ENCODE data around the gene AJUBA. TPM values are rescaled to one million over a fixed set of nuclear protein-coding genes. Genes with fewer than 3 reads are reported as not detected.

Gene AJUBA
- total and polyA plus RNA-seq, 2 donors (not counting 1 experiment from before 2014, with no cell fraction given) = 1.6 TPM; not detected in 1

- ATAC-seq (ENCODE audit: low read depth) (no peak), DNase-seq (no peak)
- H3K27ac Mint-ChIP-seq = no peak overlapping the region
- H3K9ac ChIP-seq (ENCODE audit: low read length) = no peak overlapping the region
- no peaks in the 10 kb centered on the region for H3K27me3 Mint-ChIP-seq
- no peak overlapping the region for H3K4me3 Mint-ChIP-seq
- H3K9me3 Mint-ChIP-seq (ENCODE audit: insufficient read depth) = no peaks in the 10 kb centered on the region
- no peak overlapping the region for H3K27ac ChIP-seq (ENCODE audit: low read length in 2 of 2)
- TF ChIP-seq EZH2 (IDR thresholded peaks at IDR 0.05; ENCODE audit: borderline replicate concordance, insufficient read depth, low read depth, low read length, poor library complexity, severe bottlenecking) = no peak
- no peak for TF ChIP-seq CTCF (IDR thresholded peaks at IDR 0.05)
- H3K4me1 Mint-ChIP-seq = no peaks in the 10 kb centered on the region
- H3K36me3 ChIP-seq (replicated peaks in 1 of 2; ENCODE audit: control extremely low read depth in 1 of 2, control insufficient read depth in 1 of 2, extremely low read depth in 1 of 2, insufficient read depth in 2 of 2, low read length in 1 of 2) = peaks cover 0 to 16% of the 10 kb centered on the region in 2 experiments
- H4K20me1 ChIP-seq (ENCODE audit: control insufficient read depth, insufficient read depth, low read length, poor library complexity, severe bottlenecking) = no peaks in the 10 kb centered on the region
- ChIA-PET CTCF (interaction anchor here (0.9 to 36.3 kb wide), 27 partner anchors 8 to 668 kb away, joined by 3 to 1134 read pairs (median 10); partner anchors contain the start of genes C14orf93, CDH24, HAUS4 and PRMT5), POLR2A (interaction anchor here (1.3 kb wide), 1 partner anchor 69 kb away, joined by 11 read pairs; no protein-coding TSS in a partner anchor)
- no peak overlapping the region for H2AFZ ChIP-seq (ENCODE audit: insufficient read depth, low read depth, low read length, poor library complexity, severe bottlenecking)
- H3K9me3 ChIP-seq (ENCODE audit: control extremely low read depth in 1 of 3, control insufficient read depth in 2 of 3, insufficient read depth in 1 of 3, low read length in 2 of 3) = no peaks in the 10 kb centered on the region
- peaks cover 6 to 11% of the 10 kb centered on the region in 2 donors for H3K4me1 ChIP-seq (ENCODE audit: control insufficient read depth in 2 of 2, insufficient read depth in 2 of 2, low read length in 2 of 2)
- H3K4me3 ChIP-seq (ENCODE audit: control extremely low read depth in 1 of 5, extremely low read depth in 1 of 5, insufficient read depth in 1 of 5, low read depth in 2 of 5, low read length in 4 of 5) = no peak overlapping the region
- intact Hi-C loops (cut with micrococcal nuclease) = loop anchor here (2.0 to 10.0 kb wide), 2 partner anchors 20 to 672 kb away; no protein-coding TSS in a partner anchor
- no peak overlapping the region for H3K4me2 ChIP-seq (replicated peaks; ENCODE audit: low read depth, low read length, poor library complexity, severe bottlenecking)
- H3K27me3 ChIP-seq (replicated peaks in 1 of 4; ENCODE audit: control extremely low read depth in 1 of 4, control insufficient read depth in 3 of 4, insufficient read depth in 4 of 4, low read length in 3 of 4) = peaks cover 0 to 4% (median under 1%) of the 10 kb centered on the region in 4 experiments
- H3K79me2 ChIP-seq (ENCODE audit: control insufficient read depth, insufficient read depth, low read length) = no peaks in the 10 kb centered on the region
- WGBS (ENCODE audit: insufficient coverage) = 94% methylated on average over 6 of the region's 8 CpGs
Observed at GRCh38 chr14:22987291-22987690, 4.9 kb upstream of the AJUBA start.

- Mint-ChIP-seq H3K9me3 (ENCODE audit: insufficient read depth) (no peaks in the 10 kb centered on the region), H3K27ac (no peak overlapping the region), H3K27me3 (no peaks in the 10 kb centered on the region), H3K4me1 (no peaks in the 10 kb centered on the region), H3K4me3 (no peak overlapping the region)
- H3K4me3 ChIP-seq (ENCODE audit: control extremely low read depth in 1 of 5, extremely low read depth in 1 of 5, insufficient read depth in 1 of 5, low read depth in 2 of 5, low read length in 4 of 5) = no peak overlapping the region
- H3K4me1 ChIP-seq (ENCODE audit: control insufficient read depth in 2 of 2, insufficient read depth in 2 of 2, low read length in 2 of 2) = peaks cover 13 to 18% of the 10 kb centered on the region in 2 donors
- no peaks in the 10 kb centered on the region for H3K79me2 ChIP-seq (ENCODE audit: control insufficient read depth, insufficient read depth, low read length)
- no peaks in the 10 kb centered on the region for H3K9me3 ChIP-seq (ENCODE audit: control extremely low read depth in 1 of 3, control insufficient read depth in 2 of 3, insufficient read depth in 1 of 3, low read length in 2 of 3)
- POLR2A ChIA-PET = interaction anchor here (0.8 to 1.3 kb wide), 4 partner anchors 21 to 72 kb away, joined by 3 to 13 read pairs (median 7); no protein-coding TSS in a partner anchor
- H3K9ac ChIP-seq (ENCODE audit: low read length) = no peak overlapping the region
- peaks cover 0 to 16% of the 10 kb centered on the region in 2 experiments for H3K36me3 ChIP-seq (replicated peaks in 1 of 2; ENCODE audit: control extremely low read depth in 1 of 2, control insufficient read depth in 1 of 2, extremely low read depth in 1 of 2, insufficient read depth in 2 of 2, low read length in 1 of 2)
- intact Hi-C loops (cut with micrococcal nuclease) = loop anchor here (1.0 to 10.0 kb wide), 3 partner anchors 20 to 672 kb away; no protein-coding TSS in a partner anchor
- CTCF ChIA-PET = interaction anchor here (0.7 to 36.3 kb wide), 53 partner anchors 9 to 667 kb away, joined by 3 to 1134 read pairs (median 5); partner anchors contain the start of genes ACIN1, C14orf93, CDH24 and HAUS4
- H3K27me3 ChIP-seq (replicated peaks in 1 of 4; ENCODE audit: control extremely low read depth in 1 of 4, control insufficient read depth in 3 of 4, insufficient read depth in 4 of 4, low read length in 3 of 4) = peaks cover 0 to 11% (median 4%) of the 10 kb centered on the region in 4 experiments
- H2AFZ ChIP-seq (ENCODE audit: insufficient read depth, low read depth, low read length, poor library complexity, severe bottlenecking) = no peak overlapping the region
- no peak overlapping the region for H3K27ac ChIP-seq (ENCODE audit: low read length in 2 of 2)
- ATAC-seq (ENCODE audit: low read depth) (peak; percentile 63), DNase-seq (peak; percentile 88)
- TF ChIP-seq CTCF (IDR thresholded peaks at IDR 0.05) (peak; percentile 89), EZH2 (IDR thresholded peaks at IDR 0.05; ENCODE audit: borderline replicate concordance, insufficient read depth, low read depth, low read length, poor library complexity, severe bottlenecking) (no peak)
- no peak overlapping the region for H3K4me2 ChIP-seq (replicated peaks; ENCODE audit: low read depth, low read length, poor library complexity, severe bottlenecking)
- H4K20me1 ChIP-seq (ENCODE audit: control insufficient read depth, insufficient read depth, low read length, poor library complexity, severe bottlenecking) = no peaks in the 10 kb centered on the region
- 0% methylated on average over 2 of the region's 5 CpGs for WGBS (ENCODE audit: insufficient coverage)
Observed at GRCh38 chr14:22986508-22987054, 4.2 kb upstream of the AJUBA start.

Data from B cell (primary cell).